NCI-H82 (cell line): Measurements from ENCODE around the gene WDR49.
"Not testable (repeated sequence)": the region's sequence is repeated elsewhere in the genome, so short reads cannot be mapped to it uniquely, and the experiment has no call there.

Experiments used
- DNase-seq: peaks from one replicate; lab custom pipeline; 2025; lab: John Stamatoyannopoulos, UW

The WDR49 gene

DNA sequence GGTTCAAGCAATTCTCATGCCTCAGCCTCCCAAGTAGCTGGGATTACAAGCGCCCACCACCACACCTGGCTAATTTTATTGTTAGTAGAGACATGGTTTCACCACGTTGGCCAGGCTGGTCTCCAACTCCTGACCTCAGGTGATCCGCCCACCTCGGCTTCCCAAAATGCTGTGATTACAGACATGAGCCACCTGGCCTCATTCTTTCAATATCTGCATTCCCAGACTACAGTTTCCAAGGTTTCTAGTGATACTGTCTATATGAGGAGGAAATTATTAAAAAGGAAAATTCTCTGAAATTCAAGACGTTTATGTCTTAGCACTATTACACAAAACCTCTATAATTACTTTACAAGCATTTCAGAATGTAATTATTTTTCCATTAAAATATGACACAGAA, 39.5 kb downstream of the WDR49 start:
- not testable (repeated sequence) for DNase-seq

DNA sequence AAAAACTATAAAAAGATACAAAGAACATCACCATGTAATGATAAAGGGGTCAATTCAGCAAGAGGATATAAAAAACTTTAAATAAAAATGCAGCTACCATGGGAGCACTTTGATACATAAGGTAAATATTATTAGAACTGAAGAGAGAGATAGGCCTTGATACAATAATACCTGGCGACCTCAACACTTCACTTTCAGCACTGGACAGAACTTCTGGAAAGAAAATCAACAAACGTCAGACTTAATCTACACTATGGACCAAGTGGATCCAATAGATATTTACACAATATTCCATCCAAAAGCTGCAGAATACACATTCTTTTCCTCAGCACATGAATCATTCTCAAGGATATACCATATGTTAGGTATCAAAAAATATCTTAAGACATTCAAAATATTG, 42.0 kb downstream of the WDR49 start:
- DNase-seq: no peak

DNA sequence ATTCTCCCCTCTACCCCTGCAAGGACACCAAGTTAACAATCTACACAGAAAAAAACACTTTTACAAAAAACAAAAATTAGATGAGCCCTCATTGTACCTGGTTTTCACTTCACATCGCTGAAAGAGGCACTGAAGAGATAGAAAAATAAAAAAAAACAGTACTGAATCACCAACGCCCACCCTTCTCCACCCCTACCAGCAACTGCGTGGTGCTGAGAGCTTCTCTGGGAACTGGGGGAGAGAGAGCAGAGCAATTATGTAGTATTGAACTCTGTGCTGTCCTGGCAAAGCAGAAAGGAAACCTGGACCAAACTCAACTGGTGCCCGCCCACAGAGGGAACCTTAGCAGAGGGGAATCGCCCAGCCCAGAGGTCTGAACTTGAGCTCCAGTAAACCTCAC, 44.6 kb downstream of the WDR49 start:
- no peak for DNase-seq

DNA sequence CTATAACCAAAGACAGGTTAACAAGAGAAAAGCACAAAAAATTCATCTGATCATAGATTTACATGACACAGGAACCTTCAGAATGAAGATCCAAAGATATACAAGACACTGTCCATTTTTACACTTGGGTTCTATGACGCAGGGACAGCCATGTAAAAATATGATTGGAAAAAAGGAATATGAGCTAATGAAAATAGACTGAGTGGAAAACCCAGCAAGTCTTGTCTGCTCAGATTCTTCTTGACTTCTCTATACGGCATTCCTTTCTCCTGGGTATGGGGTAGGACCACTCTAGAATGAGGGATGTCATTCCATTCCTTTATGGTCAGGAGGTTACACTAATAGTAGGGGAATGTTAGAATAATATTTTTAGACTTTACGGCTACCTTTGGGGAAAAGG, 46.9 kb downstream of the WDR49 start:
- no peak for DNase-seq

DNA sequence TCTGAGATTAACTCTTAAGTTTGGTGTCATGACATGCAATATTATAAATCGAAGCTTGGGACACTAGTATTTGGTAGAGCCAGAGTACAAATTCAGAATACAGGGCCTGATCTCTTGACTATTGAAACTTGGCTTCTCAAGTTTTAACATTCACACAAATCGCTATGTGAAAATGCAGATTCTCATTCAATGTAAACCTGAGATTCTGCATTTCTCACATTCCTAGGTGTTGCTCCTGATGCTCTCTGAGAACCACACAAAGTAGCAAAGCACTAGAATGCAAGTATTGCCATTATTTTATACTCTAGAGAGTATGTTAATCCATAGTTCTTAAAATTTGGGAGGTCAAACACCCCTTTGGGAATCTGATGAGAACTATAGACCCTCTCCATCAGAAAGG, 47.9 kb downstream of the WDR49 start:
- DNase-seq: no peak

DNA sequence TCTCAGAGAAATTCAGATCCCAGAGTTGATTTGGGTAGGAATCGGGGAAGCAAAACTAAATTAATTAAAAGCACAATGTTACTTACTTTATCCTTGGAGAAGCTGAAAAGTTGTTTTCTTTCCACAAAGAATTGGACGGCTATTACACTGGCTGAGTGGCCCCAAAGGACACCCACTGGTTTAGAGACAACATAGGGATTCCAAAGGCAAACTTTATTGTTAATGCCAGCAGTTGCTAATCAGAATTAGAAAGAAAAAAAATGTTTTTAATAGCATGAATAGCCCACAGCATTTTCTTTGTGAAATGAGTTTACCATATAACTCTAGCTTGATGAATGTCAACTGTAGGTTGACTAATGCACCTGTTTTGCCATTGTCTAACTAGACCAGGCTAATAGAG, 51.7 kb downstream of the WDR49 start:
- DNase-seq: no peak

DNA sequence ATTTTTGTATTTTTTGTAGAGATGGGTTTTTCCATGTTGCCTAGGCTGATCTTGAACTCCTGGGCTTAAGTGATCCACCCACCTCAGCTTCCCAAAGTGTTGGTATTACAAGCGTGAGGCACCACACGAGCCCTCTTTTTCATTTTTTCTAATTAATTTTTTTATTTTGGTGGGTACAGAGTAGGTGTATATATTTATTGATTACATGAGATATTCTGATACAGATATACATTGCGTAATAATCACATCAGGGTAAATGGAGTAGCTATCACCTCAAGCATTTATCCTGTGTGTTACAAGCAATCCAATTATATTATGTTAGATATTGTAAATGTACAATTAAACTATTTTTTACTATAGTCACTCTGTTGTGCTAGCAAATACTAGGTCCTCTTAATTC, 66.1 kb downstream of the WDR49 start:
- DNase-seq: no peak

DNA sequence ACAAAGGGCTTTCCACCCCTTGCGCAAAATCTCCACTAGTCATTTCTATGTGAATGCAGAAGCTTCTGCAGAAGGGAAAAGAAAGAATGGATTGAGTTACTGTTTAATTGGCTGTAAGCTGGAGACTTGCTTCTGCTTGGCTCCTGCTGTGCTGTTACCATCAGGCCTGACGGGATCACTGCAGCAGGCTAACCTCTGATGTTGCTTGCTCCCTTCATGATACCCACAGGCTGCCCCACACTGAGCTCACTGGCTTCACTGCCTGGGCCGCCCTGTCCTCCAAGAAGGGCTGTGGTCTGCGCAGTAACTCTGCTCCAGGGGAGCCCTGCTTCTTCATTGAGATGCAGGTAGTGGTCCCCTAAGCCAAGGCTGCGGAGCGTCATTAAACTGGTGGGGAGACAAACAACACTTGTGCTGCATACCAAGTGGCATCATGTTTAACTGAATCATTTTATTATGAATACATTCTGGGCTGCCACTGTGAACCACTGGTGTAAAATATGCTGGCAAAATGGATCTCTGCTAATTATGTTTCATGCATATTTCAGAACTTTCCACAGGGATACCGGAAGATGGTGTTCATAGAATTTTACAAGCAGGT, 78.6 kb downstream of the WDR49 start:
- no peak for DNase-seq

DNA sequence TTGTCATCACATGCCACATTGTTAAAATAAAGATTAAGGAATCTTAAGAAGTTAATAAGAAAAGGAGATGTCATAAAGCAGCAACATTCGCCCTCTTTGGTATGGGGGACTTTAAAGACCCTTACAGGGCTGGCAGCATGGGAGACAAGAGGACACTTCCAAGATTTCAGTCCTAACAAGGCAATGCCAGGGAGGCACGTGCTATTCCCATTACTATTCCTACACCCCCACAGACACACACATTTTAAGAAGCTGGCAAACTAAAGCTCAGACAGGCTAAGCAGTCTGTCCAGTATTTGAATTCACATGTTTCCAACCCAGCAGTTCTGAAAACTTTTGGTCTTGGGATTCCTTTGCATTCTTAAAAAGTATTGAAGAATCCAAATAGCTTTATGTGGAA, 80.8 kb downstream of the WDR49 start:
- no peak for DNase-seq

DNA sequence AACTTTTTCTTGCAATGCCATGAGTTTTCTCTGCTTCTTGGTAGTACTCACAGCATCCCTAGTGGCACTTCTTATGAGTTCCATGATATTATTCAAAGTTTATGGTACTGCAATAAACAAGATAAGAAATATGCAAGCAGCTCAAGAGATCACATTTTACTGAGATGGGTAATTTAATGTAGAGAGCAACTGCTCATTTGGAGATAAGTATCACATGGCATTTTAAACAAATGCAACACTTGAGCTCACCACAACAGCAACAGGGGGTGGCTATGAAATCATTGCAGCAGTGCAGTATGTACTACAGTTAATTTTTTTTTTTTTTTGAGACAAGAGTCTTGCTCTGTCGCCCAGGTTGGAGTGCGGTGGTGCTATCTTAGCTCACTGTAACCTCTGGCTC, 85.1 kb downstream of the WDR49 start:
- DNase-seq: no peak

DNA sequence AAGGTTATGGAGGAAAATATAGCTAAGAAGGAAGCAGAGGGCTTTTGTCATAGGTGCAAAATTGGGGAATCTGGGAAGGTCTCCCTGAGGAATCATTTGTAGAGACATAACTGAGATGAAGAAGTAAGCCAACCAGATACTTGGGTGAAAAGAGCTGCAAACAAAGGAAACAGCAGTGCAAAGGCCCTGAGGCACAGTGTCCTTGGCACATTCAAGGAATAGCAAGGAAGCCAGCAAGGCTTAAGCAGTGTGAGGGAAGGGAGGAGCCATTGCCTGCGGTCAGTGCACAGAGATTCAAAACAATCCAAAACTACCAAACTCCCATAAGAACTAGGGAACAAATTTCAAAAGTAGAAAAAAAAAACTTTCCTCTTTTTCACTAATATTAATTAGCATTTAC, 88.3 kb downstream of the WDR49 start:
- DNase-seq: no peak

DNA sequence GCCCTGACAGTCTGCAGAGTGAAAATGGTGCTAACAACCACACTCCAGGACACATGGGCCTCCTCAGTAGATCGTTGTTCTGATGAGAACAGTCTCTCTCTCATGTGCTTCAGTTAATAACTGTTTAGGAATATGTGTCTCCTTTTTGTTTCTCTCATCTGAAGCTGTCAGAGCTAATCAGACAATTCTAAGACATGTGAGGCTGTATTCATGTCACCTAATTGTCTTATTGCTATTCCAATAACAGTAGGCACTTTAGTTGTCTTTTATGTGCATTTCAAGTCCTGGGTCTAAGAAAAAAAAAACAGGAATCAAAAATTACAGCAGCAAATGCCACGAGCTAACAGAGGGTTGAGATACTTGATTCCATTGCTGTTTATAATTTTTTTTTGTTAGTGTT, 89.1 kb downstream of the WDR49 start:
- DNase-seq: no peak

DNA sequence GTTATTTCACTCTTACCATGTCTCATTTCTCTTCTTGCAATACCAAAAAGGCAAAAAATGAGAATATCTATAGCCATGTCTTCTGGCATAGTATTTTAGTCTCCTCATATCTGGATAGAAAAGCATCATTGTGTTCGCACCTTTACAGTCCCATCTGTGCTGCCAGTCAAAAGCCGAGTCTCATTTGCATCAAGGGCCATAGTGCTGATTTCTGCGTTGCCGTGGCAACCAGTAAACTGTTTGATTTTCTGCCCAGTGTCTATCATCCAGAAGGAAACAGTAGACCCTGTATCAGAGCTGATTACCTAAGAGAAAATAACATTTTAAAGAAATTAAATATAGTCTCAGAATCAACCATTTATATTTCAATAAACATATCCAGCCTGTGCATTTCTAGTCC, 93.8 kb downstream of the WDR49 start:
- peak; percentile 50 for DNase-seq

DNA sequence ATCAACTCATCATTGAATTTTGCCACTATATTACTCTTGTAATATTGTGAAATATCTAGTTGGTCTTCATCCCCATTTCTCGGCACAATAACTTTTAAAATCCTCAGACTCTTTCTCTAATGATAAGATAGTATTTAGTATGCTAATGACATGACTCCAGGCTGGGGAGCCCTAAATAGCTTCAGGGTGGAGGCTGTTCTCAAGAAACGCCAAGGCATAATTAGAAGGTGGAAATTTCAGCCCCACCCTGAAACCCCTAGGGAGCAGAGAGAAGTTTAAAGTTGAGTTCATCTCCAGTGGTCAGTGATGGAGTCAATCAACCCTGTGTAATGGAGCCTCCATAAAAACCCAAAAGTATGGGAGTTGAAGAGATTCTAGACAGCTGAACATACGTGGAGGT, 98.8 kb downstream of the WDR49 start:
- DNase-seq: no peak

DNA sequence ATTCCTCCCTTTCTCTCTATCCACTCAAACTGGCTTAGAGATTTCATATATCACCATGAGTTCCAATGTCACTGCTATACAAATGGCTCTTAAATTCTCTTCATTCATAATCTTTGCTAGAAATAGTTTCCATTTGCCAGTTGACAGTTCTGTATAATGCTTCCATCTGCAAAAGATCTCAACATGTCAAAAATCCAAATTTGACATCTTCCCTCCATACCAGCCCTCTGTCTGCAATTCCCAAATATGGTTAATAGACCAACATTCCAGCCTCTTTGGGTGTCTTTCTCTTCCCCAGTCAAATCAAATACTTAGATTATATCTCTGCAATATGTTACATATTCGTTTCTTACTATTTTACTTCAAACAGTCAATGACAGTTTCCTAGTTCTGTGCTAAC, 115.7 kb downstream of the WDR49 start:
- DNase-seq: no peak

DNA sequence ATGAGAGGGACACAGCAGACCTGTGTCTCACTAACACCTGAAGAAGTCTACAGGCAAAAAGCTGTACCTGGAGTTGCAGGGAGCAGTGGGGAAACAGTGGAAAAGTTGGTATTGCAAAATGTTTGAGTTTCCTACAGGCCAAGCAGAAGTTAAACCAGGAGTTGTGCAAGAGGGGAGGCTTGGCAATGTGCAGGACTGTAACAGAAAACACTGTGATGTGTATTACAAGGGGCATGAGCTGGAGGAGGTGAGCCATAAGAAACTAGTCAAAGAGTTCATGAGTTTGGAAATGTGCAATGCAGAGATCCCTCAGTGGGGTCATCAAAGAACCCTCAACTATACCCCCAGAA, 132.8 kb downstream of the WDR49 start:
- DNase-seq: no peak

DNA sequence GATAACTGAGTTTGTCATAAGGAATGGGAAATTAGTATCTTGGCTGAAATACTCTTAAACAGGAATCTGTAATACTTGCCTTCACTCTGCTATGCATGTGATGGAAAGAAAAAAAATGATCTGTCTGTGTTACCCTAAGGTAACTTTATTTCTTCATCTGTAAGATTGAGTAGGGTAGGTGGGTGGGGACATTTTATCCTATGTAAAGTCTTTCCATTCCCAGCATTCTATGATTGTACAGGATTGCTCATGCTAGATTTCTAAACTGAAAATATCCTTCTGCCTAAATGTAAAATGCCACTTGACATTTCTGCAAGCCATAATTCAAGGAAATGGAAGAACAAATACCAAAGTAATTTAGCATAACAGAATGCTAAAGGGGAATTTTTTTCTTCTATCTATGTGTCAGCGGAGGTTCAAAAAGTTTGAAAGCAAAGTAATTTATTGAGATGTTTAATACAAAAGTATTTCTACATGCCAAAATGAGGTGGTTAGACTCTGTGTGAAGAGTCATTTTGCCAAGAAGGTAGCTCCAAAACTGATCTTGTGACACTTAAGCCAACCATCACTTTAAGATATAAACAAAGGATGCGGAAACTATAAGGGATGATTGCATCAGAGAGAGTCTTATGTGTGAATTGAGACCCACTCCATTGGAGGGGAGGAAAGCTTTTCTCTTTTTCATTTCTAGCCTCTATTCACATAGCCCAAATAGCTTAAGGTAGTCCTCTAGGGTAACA, 133.3 kb downstream of the WDR49 start:
- no peak for DNase-seq

DNA sequence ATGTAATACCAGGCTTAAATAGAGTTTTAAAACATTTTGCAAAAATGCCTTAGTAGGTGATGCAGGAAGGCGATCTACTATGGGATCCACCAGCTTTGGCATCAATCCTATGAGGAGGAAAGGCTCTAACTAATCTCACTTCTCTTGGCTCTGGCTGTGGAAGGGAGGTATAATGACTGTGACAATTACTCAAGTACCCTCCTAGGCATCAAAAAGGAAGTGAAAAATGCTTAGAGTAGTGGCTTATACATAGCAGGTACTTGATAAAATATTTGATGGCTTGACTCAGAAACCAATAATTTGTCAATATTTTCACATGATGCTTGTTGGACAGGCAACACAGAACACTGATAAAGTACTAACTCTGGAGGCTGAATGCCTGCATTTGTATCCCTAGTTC, 145.8 kb downstream of the WDR49 start:
- peak; percentile 23 for DNase-seq

DNA sequence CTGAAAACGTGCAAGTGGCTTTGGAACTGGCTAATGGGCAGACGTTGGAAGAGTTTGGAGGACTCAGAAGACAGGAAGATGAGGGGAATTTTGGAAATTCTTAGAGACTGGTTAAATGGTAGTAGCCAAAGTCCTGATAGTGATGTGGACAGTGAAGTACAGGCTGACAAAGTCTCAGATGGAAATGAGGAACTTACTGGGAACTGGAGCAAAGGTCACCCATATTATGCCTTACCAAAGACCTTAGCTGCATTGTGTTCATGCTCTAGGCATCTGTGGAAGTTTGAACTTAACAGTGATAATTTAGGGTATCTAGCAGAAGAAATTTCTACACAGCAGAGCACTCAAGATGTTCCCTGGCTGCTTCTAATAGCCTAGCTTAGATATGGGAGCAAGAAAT, 151.3 kb downstream of the WDR49 start:
- no peak for DNase-seq

DNA sequence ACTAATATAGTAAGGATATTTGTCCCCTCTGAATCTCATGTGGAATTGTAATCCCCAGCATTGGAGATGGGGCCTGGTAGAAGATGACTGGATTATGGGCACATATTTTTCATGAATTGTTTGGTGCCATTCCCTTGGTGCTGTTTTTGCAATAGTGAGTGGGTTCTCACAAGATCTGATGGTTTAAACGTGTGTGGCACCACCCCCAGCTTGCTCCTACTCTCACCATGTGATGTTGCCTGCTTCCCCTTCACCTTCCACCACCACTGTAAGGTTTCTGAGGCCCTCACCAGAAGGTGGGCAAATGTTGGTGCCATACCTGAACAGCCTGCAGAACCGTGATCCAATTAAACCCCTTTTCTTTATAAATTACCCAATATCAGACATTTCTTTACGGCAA, 151.8 kb downstream of the WDR49 start:
- no peak for DNase-seq

DNA sequence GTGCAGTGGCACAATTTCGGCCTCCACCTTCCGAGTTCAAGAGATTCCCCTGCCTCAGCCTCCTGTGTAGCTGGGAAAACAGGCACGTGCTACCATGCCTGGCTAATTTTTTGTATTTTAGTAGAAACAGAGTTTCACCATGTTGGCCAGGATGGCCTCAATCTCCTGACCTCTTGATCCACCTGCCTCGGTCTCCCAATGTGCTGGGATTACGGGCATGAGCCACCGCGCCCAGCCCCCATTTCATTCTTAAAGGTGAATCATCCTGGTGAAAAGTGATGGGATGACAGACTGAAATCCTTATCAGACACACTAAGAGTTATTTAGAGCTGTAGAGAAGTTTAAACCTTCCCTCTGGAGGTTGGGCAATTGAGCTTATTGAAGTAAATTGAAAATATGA, 155.8 kb downstream of the WDR49 start:
- no peak for DNase-seq

DNA sequence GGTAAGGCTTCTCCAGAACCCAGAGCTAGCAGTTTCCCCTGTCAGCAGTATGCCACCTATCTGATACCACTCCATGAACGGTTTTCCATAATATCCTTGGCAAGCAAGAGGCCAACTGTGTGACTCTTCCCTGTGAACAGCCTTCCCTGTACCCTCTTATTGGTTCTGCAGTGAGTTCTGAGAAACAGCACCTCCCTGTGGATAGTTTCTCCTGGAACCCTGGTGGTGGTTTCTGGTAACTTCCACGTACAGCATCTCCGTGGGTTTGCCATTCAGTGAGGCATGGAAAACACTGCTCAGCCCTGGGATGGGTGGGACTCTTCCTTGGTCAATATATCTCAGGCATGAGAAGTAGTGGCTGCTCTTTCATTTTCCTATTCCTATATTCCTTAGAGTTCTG, 160.5 kb downstream of the WDR49 start:
- DNase-seq: peak; percentile 68

DNA sequence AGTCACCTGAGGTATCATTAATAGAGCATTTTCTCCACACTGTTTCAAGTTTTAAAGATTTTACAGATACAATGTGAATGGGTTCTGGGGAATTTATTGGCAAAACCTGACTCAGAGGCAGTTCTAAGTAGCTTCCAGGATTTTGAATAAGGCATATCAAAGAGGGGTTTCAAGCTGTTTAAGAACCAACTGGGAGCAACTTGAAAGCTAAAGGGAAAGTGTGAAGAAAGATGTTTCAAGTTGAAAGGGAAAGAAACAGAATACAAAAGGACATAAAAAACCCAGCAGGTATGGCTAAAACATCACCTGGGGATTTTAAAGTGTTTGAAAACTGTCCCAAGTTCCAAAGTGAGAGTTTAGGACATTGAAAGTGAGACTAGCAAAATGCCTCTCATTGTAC, 162.1 kb downstream of the WDR49 start:
- DNase-seq: no peak

DNA sequence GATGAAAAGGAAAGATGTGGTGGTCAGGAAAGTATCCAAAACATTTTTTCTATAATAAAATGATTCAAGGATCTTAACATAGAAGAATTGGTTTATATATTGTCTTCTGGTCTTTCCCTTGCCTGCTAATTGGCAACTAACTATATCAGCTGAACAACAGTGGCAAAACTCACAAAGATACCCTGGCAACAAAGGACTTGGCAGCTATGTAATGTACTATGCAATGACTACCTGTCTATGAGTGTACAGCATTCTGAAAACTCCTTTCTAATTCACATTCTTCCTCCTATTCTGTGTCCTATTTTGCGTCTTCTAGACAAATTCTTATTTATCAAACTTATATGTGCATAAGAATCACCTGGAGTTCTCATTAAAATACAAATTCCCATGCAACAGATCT, 164.2 kb downstream of the WDR49 start:
- no peak for DNase-seq
